Mucosa of stomach (tissue), 1 donor: ENCODE measurements around the gene OR6V1.

Experiments
- H3K27me3 ChIP-seq: one replicate; pipeline ENCODE4 v1.7.0; 2013; ENCODE audit warnings: mild to moderate bottlenecking, low read length; ENCODE audit not compliant: control insufficient read depth, insufficient read depth
- H3K36me3 ChIP-seq: one replicate; pipeline ENCODE4 v1.7.0; 2013; ENCODE audit warnings: low read length; ENCODE audit not compliant: control insufficient read depth, insufficient read depth
- H3K4me1 ChIP-seq: one replicate; pipeline ENCODE4 v1.7.0; 2013; ENCODE audit warnings: mild to moderate bottlenecking, low read length; ENCODE audit not compliant: control insufficient read depth, insufficient read depth
- H3K4me3 ChIP-seq: one replicate; pipeline ENCODE4 v1.7.0; 2013; ENCODE audit warnings: low read length
- H3K9ac ChIP-seq: one replicate; pipeline ENCODE4 v1.7.0; 2013; ENCODE audit warnings: mild to moderate bottlenecking, low read length, moderate library complexity
- H3K9me3 ChIP-seq: one replicate; pipeline ENCODE4 v1.7.0; 2013; ENCODE audit warnings: mild to moderate bottlenecking, low read length, moderate library complexity; ENCODE audit not compliant: control insufficient read depth
- donor health status: Pancreatic carcinoma.

OR6V1 gene

DNA sequence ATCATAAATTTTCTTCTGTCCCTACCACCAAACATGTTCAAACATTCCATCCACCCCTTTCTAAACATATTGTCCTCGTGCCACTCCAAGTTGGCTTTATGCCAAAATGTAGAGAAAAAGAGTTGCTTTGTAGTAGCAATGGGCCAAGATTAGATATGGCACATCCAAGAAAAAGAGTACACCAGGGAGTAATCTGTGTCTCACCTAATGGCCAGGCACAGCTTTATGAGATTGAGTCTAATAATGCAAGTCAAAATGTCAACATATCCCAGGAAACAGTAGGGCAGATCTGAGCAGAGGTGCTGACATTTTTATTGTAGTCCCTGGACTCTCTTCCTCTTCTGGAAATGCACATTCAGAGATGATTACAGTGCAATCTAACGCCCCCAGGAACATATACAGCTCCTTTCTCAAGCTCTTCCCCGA lies 5.7 kb upstream of the OR6V1 start:
- Histone ChIP-seq H3K27me3 (no peaks in the 10 kb centered on the region), H3K36me3 (no peaks in the 10 kb centered on the region), H3K9ac (no peak overlapping the region)

GRCh38 chr7:143047326-143047725 lies 4.8 kb upstream of the OR6V1 start:
- Histone ChIP-seq H3K4me1 (peaks cover 12% of the 10 kb centered on the region), H3K27me3 (no peaks in the 10 kb centered on the region)

More for the DNA sequence above, 5.7 kb upstream of the OR6V1 start:
- Histone ChIP-seq H3K9me3 (no peaks in the 10 kb centered on the region), H3K4me1 (peaks cover 14% of the 10 kb centered on the region), H3K4me3 (no peak overlapping the region)

GRCh38 chr7:143048827-143049226 lies 3.3 kb upstream of the OR6V1 start:
- Histone ChIP-seq H3K36me3 (no peaks in the 10 kb centered on the region), H3K4me1 (no peaks in the 10 kb centered on the region), H3K27me3 (no peaks in the 10 kb centered on the region), H3K9me3 (no peaks in the 10 kb centered on the region), H3K4me3 (no peak overlapping the region), H3K9ac (no peak overlapping the region)

More at GRCh38 chr7:143047326-143047725, 4.8 kb upstream of the OR6V1 start:
- Histone ChIP-seq H3K4me3 (no peak overlapping the region), H3K9ac (no peak overlapping the region), H3K9me3 (no peaks in the 10 kb centered on the region), H3K36me3 (no peaks in the 10 kb centered on the region)

DNA sequence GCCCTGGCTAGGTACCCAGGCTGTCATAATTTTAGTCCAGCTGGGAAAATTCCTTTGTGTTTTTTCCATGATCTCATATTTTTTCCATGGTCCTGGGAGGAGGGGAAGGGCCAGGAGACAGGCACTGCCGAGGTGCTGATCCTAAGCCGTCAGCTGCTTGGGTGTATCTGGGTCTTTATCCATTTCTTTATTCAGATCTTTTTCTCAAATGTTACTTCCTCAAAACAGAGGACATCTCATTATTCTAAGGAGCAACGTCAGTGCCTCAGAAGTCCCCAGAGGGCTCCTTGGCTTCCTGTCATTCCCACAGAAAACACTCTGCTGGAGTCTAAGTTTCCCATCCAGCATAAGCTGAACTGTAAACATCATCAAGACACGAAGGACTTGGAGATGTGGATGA lies 2.8 kb upstream of the OR6V1 start:
- Histone ChIP-seq H3K4me3 (no peak overlapping the region), H3K9me3 (no peaks in the 10 kb centered on the region), H3K36me3 (no peaks in the 10 kb centered on the region)

DNA sequence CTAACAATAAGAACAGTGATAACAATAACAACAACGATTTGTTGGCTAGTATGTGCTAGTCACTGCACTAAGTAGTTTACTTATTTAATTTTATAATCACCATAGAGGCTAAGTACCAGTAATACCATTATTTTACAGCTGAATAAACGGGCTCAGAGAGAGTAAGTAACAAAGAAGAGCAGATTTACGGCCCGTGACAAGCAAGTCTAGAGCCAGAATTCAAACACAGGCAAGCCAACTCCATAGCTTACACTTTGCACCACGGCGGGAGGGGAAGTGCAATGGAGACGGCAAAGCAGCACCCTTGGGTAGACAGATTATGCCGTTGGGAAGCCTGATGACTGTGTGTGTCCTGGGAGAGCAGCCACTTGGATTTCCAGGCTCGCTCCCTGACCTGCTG lies 1.2 kb upstream of the OR6V1 start:
- Histone ChIP-seq H3K4me3 (no peak overlapping the region), H3K9me3 (no peaks in the 10 kb centered on the region), H3K27me3 (no peaks in the 10 kb centered on the region), H3K36me3 (no peaks in the 10 kb centered on the region), H3K4me1 (no peaks in the 10 kb centered on the region), H3K9ac (no peak overlapping the region)

More for the DNA sequence above, 2.8 kb upstream of the OR6V1 start:
- no peak overlapping the region for H3K9ac ChIP-seq
- no peaks in the 10 kb centered on the region for H3K4me1 ChIP-seq
- no peaks in the 10 kb centered on the region for H3K27me3 ChIP-seq

GRCh38 chr7:143054621-143055020 lies 2.5 kb downstream of the OR6V1 start:
- no peaks in the 10 kb centered on the region for H3K9me3 ChIP-seq
- no peak overlapping the region for H3K9ac ChIP-seq
- no peaks in the 10 kb centered on the region for H3K36me3 ChIP-seq
- no peaks in the 10 kb centered on the region for H3K27me3 ChIP-seq
- H3K4me1 ChIP-seq, result no peaks in the 10 kb centered on the region
- H3K4me3 ChIP-seq, result no peak overlapping the region

GRCh38 chr7:143055754-143056153 lies 3.6 kb downstream of the OR6V1 start:
- H3K27me3 ChIP-seq, result no peaks in the 10 kb centered on the region
- no peak overlapping the region for H3K9ac ChIP-seq
- H3K4me1 ChIP-seq, result no peaks in the 10 kb centered on the region
- no peaks in the 10 kb centered on the region for H3K9me3 ChIP-seq
- H3K4me3 ChIP-seq, result no peak overlapping the region
- H3K36me3 ChIP-seq, result no peaks in the 10 kb centered on the region

DNA sequence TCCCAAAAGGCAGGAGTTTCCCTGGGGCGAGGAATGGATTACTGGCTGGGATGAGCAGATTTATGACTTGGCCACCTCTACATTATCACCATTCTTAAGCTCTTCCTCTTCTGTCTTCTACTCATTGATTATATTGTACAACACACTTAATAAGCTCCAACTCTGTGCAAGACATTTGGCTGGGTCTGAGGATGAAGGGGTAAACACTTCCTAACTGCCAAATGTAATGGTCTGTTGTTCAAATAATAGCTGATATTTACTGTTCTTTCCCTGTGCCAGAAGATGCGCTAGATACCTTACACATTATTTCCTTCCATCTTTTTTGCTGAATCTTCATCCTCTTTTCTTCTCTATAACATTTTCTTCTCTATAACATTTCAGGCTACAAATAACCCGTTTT lies 11.6 kb downstream of the OR6V1 start:
- Histone ChIP-seq H3K36me3 (no peaks in the 10 kb centered on the region), H3K9me3 (no peaks in the 10 kb centered on the region), H3K4me3 (no peak overlapping the region), H3K9ac (no peak overlapping the region), H3K4me1 (no peaks in the 10 kb centered on the region), H3K27me3 (no peaks in the 10 kb centered on the region)

- no peaks in the 10 kb centered on the region for H3K9me3 ChIP-seq
- H3K4me3 ChIP-seq, result no peak overlapping the region
- no peaks in the 10 kb centered on the region for H3K4me1 ChIP-seq
- H3K9ac ChIP-seq, result no peak overlapping the region
- no peaks in the 10 kb centered on the region for H3K36me3 ChIP-seq
- H3K27me3 ChIP-seq, result no peaks in the 10 kb centered on the region
These were observed 16.3 kb downstream of the OR6V1 start for GRCh38 chr7:143068446-143068845.

DNA sequence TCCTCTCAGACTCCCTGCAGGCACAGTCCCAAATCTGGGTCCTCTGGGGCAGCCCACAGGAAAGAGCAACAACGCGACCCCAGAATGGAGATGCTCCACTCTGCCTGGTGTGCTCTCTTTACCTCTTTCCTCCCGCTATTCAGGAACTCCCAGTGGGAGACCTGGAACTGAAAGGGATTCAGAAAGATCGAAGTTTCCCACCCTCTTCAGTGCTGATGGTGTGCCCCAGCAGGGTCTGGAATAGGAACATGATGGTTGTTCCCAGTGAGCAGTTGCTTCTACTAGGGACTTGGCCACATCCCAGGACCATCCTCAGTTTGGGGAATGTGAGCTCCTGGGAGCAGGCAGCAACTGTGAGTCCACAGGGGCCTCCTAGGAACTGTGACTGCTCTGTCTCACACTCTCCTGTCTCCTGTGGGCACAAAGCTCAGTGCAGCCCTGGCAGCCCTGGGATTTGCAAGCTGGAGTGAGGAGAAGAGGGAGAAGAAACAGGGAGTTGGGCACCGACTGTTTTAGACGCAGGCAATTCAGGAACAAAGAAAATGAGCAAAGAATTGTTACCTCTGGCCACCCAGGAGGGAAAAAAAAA lies 17.9 kb downstream of the OR6V1 start:
- no peaks in the 10 kb centered on the region for H3K36me3 ChIP-seq
- no peak overlapping the region for H3K4me3 ChIP-seq
- no peaks in the 10 kb centered on the region for H3K9me3 ChIP-seq
- no peaks in the 10 kb centered on the region for H3K27me3 ChIP-seq
- no peak overlapping the region for H3K9ac ChIP-seq
- H3K4me1 ChIP-seq, result no peaks in the 10 kb centered on the region

DNA sequence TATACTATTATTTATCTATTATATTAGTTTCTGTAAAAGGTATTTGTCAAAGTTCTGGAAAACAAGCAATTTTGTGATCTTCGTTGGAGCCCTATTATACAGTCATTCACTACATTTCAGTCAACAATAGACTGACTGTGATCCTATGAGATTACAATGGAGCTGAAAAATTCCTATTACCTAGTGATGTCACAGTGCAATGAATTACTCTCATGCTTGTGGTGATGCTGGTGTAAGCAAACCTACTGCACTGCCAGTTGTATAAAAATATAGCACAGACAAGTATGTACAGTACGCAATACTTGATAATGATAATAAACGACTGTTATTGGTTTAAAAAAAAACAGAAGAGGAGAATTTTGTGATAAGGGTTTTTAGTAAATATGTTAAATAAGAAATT lies 21.4 kb downstream of the OR6V1 start:
- Histone ChIP-seq H3K9ac (no peak overlapping the region), H3K4me1 (no peaks in the 10 kb centered on the region), H3K4me3 (no peak overlapping the region), H3K9me3 (no peaks in the 10 kb centered on the region), H3K27me3 (no peaks in the 10 kb centered on the region), H3K36me3 (no peaks in the 10 kb centered on the region)

- Histone ChIP-seq H3K9ac (no peak overlapping the region), H3K9me3 (no peaks in the 10 kb centered on the region), H3K27me3 (no peaks in the 10 kb centered on the region), H3K36me3 (no peaks in the 10 kb centered on the region), H3K4me1 (no peaks in the 10 kb centered on the region), H3K4me3 (no peak overlapping the region)
These were observed 22.0 kb downstream of the OR6V1 start for GRCh38 chr7:143074141-143074540.

DNA sequence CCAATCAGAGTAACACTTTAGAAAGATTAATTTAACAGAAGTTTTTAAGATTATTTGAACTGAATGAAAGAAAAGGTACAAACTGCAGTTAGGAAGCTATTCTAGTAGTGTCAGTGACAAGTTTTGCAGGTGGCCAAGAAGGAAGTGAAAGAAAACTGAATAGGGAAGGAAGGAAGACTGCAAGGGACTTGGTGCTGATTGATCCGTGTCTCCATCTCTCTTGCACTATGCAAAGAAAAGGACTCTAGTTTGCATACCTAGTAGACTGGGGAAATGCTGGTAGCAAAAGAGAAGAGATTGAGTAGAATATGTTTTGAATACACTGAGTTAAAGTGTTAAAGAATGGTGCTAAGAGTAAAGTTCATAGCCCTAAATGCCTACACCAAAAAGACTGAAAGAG lies 33.0 kb downstream of the OR6V1 start:
- no peak overlapping the region for H3K4me3 ChIP-seq
- H3K27me3 ChIP-seq, result no peaks in the 10 kb centered on the region
- no peaks in the 10 kb centered on the region for H3K4me1 ChIP-seq
- H3K36me3 ChIP-seq, result no peaks in the 10 kb centered on the region
- no peak overlapping the region for H3K9ac ChIP-seq
- no peaks in the 10 kb centered on the region for H3K9me3 ChIP-seq
